Measurements from ENCODE around the gene VPS35L.
A peak's percentile ranks its signal among the peaks of the same experiment; 100 is the strongest.

The VPS35L gene

GRCh38 chr16:19744670-19745069 is 189.2 kb downstream of the VPS35L start:
- H3K23ac ChIP-seq (ENCODE audit: low read length): no peak overlapping the region
- H2BK15ac ChIP-seq (replicated peaks; ENCODE audit: low read depth): no peak overlapping the region
- H3K4me2 ChIP-seq (ENCODE audit: low read length): no peak overlapping the region
- no peaks in the 10 kb centered on the region for H3K4me1 ChIP-seq (ENCODE audit: control insufficient read depth, low read depth, low read length)
- WGBS (ENCODE audit: extremely low coverage, insufficient coverage, low lambda C conversion rate): no CpG with 5 or more reads among the region's 3 CpGs
- no peak overlapping the region for H3K4ac ChIP-seq (ENCODE audit: low read depth, low read length)
- H3K27me3 ChIP-seq (ENCODE audit: insufficient read depth, low read length, poor library complexity): no peaks in the 10 kb centered on the region
- H2BK120ac ChIP-seq (ENCODE audit: low read depth, low read length): no peak overlapping the region
- no peak overlapping the region for H3K18ac ChIP-seq (ENCODE audit: low read length)
- H3K56ac ChIP-seq (ENCODE audit: low read length): no peak overlapping the region
- no peak for DNase-seq
- H3K4me3 ChIP-seq (ENCODE audit: low read length): no peak overlapping the region
- no peak overlapping the region for H3K27ac ChIP-seq (ENCODE audit: low read depth, low read length)
- H3K9ac ChIP-seq (ENCODE audit: low read length): no peak overlapping the region
- no peaks in the 10 kb centered on the region for H3K79me2 ChIP-seq (ENCODE audit: control insufficient read depth, insufficient read depth, low read length)
- H3K79me1 ChIP-seq (ENCODE audit: low read length): no peaks in the 10 kb centered on the region
- no peaks in the 10 kb centered on the region for H3K36me3 ChIP-seq (ENCODE audit: control insufficient read depth, insufficient read depth, low read length)
- H4K5ac ChIP-seq (ENCODE audit: low read length): no peak overlapping the region
- no peak overlapping the region for H2AK5ac ChIP-seq (ENCODE audit: low read length)
- H2BK5ac ChIP-seq (ENCODE audit: low read length): no peak overlapping the region
- H4K8ac ChIP-seq (ENCODE audit: low read depth, low read length): no peak overlapping the region

- Histone ChIP-seq H3K23ac (ENCODE audit: low read length) (no peak overlapping the region), H3K27ac (ENCODE audit: low read depth, low read length) (no peak overlapping the region), H3K4me2 (ENCODE audit: low read length) (no peak overlapping the region), H4K5ac (ENCODE audit: low read length) (no peak overlapping the region), H3K9ac (ENCODE audit: low read length) (no peak overlapping the region), H3K56ac (ENCODE audit: low read length) (no peak overlapping the region), H3K4me1 (ENCODE audit: control insufficient read depth, low read depth, low read length) (no peaks in the 10 kb centered on the region), H3K79me1 (ENCODE audit: low read length) (no peaks in the 10 kb centered on the region), H3K4me3 (ENCODE audit: low read length) (no peak overlapping the region), H3K79me2 (ENCODE audit: control insufficient read depth, insufficient read depth, low read length) (no peaks in the 10 kb centered on the region), H3K4ac (ENCODE audit: low read depth, low read length) (no peak overlapping the region), H3K36me3 (ENCODE audit: control insufficient read depth, insufficient read depth, low read length) (no peaks in the 10 kb centered on the region), H2BK5ac (ENCODE audit: low read length) (no peak overlapping the region), H4K8ac (ENCODE audit: low read depth, low read length) (no peak overlapping the region), H3K18ac (ENCODE audit: low read length) (no peak overlapping the region), H2BK15ac (replicated peaks; ENCODE audit: low read depth) (no peak overlapping the region), H2AK5ac (ENCODE audit: low read length) (no peak overlapping the region), H3K27me3 (ENCODE audit: insufficient read depth, low read length, poor library complexity) (no peaks in the 10 kb centered on the region), H2BK120ac (ENCODE audit: low read depth, low read length) (no peak overlapping the region)
- no CpG with 5 or more reads among the region's 9 CpGs for WGBS (ENCODE audit: extremely low coverage, insufficient coverage, low lambda C conversion rate)
- no peak for DNase-seq
Observed at GRCh38 chr16:19745286-19746010, 189.9 kb downstream of the VPS35L start.

GRCh38 chr16:19746561-19746960 is 191.1 kb downstream of the VPS35L start:
- no peak overlapping the region for H3K56ac ChIP-seq (ENCODE audit: low read length)
- H3K79me1 ChIP-seq (ENCODE audit: low read length): no peaks in the 10 kb centered on the region
- H3K18ac ChIP-seq (ENCODE audit: low read length): no peak overlapping the region
- no peaks in the 10 kb centered on the region for H3K36me3 ChIP-seq (ENCODE audit: control insufficient read depth, insufficient read depth, low read length)
- no peak overlapping the region for H3K23ac ChIP-seq (ENCODE audit: low read length)
- no peak overlapping the region for H2AK5ac ChIP-seq (ENCODE audit: low read length)
- no peak for DNase-seq
- no peaks in the 10 kb centered on the region for H3K4me1 ChIP-seq (ENCODE audit: control insufficient read depth, low read depth, low read length)
- H2BK120ac ChIP-seq (ENCODE audit: low read depth, low read length): no peak overlapping the region
- no peak overlapping the region for H2BK15ac ChIP-seq (replicated peaks; ENCODE audit: low read depth)
- WGBS (ENCODE audit: extremely low coverage, insufficient coverage, low lambda C conversion rate): no CpG with 5 or more reads among the region's 4 CpGs
- no peak overlapping the region for H3K9ac ChIP-seq (ENCODE audit: low read length)
- H2BK5ac ChIP-seq (ENCODE audit: low read length): no peak overlapping the region
- no peak overlapping the region for H3K27ac ChIP-seq (ENCODE audit: low read depth, low read length)
- H4K8ac ChIP-seq (ENCODE audit: low read depth, low read length): no peak overlapping the region
- H3K4me2 ChIP-seq (ENCODE audit: low read length): no peak overlapping the region
- H3K27me3 ChIP-seq (ENCODE audit: insufficient read depth, low read length, poor library complexity): no peaks in the 10 kb centered on the region
- no peak overlapping the region for H3K4me3 ChIP-seq (ENCODE audit: low read length)
- no peak overlapping the region for H3K4ac ChIP-seq (ENCODE audit: low read depth, low read length)
- H4K5ac ChIP-seq (ENCODE audit: low read length): no peak overlapping the region
- no peaks in the 10 kb centered on the region for H3K79me2 ChIP-seq (ENCODE audit: control insufficient read depth, insufficient read depth, low read length)

- H3K79me1 ChIP-seq (ENCODE audit: low read length): no peaks in the 10 kb centered on the region
- DNase-seq: peak; percentile 28
- H3K4me2 ChIP-seq (ENCODE audit: low read length): no peak overlapping the region
- H3K79me2 ChIP-seq (ENCODE audit: control insufficient read depth, insufficient read depth, low read length): no peaks in the 10 kb centered on the region
- H3K27ac ChIP-seq (ENCODE audit: low read depth, low read length): no peak overlapping the region
- H3K4me1 ChIP-seq (ENCODE audit: control insufficient read depth, low read depth, low read length): no peaks in the 10 kb centered on the region
- WGBS (ENCODE audit: extremely low coverage, insufficient coverage, low lambda C conversion rate): no CpG with 5 or more reads among the region's 2 CpGs
- H4K5ac ChIP-seq (ENCODE audit: low read length): no peak overlapping the region
- H3K4ac ChIP-seq (ENCODE audit: low read depth, low read length): no peak overlapping the region
- H3K36me3 ChIP-seq (ENCODE audit: control insufficient read depth, insufficient read depth, low read length): no peaks in the 10 kb centered on the region
- H3K4me3 ChIP-seq (ENCODE audit: low read length): no peak overlapping the region
- H3K56ac ChIP-seq (ENCODE audit: low read length): no peak overlapping the region
- H4K8ac ChIP-seq (ENCODE audit: low read depth, low read length): no peak overlapping the region
- H3K9ac ChIP-seq (ENCODE audit: low read length): no peak overlapping the region
- H2BK15ac ChIP-seq (replicated peaks; ENCODE audit: low read depth): no peak overlapping the region
- no peak overlapping the region for H3K23ac ChIP-seq (ENCODE audit: low read length)
- H2BK5ac ChIP-seq (ENCODE audit: low read length): no peak overlapping the region
- H2BK120ac ChIP-seq (ENCODE audit: low read depth, low read length): no peak overlapping the region
- no peaks in the 10 kb centered on the region for H3K27me3 ChIP-seq (ENCODE audit: insufficient read depth, low read length, poor library complexity)
- no peak overlapping the region for H3K18ac ChIP-seq (ENCODE audit: low read length)
- H2AK5ac ChIP-seq (ENCODE audit: low read length): no peak overlapping the region
Observed at GRCh38 chr16:19748389-19749168, 193.1 kb downstream of the VPS35L start.

GRCh38 chr16:19749571-19750080 is 194.1 kb downstream of the VPS35L start:
- Histone ChIP-seq H2BK120ac (ENCODE audit: low read depth, low read length) (no peak overlapping the region), H3K9ac (ENCODE audit: low read length) (no peak overlapping the region), H3K36me3 (ENCODE audit: control insufficient read depth, insufficient read depth, low read length) (no peaks in the 10 kb centered on the region), H2BK15ac (replicated peaks; ENCODE audit: low read depth) (no peak overlapping the region), H3K18ac (ENCODE audit: low read length) (no peak overlapping the region), H3K27me3 (ENCODE audit: insufficient read depth, low read length, poor library complexity) (no peaks in the 10 kb centered on the region), H2AK5ac (ENCODE audit: low read length) (no peak overlapping the region), H2BK5ac (ENCODE audit: low read length) (no peak overlapping the region), H3K4me2 (ENCODE audit: low read length) (no peak overlapping the region), H3K4ac (ENCODE audit: low read depth, low read length) (no peak overlapping the region), H3K56ac (ENCODE audit: low read length) (no peak overlapping the region), H3K27ac (ENCODE audit: low read depth, low read length) (no peak overlapping the region), H3K4me1 (ENCODE audit: control insufficient read depth, low read depth, low read length) (no peaks in the 10 kb centered on the region), H3K79me1 (ENCODE audit: low read length) (no peaks in the 10 kb centered on the region), H4K5ac (ENCODE audit: low read length) (no peak overlapping the region), H4K8ac (ENCODE audit: low read depth, low read length) (no peak overlapping the region), H3K79me2 (ENCODE audit: control insufficient read depth, insufficient read depth, low read length) (no peaks in the 10 kb centered on the region), H3K23ac (ENCODE audit: low read length) (no peak overlapping the region), H3K4me3 (ENCODE audit: low read length) (no peak overlapping the region)
- no CpG with 5 or more reads among the region's 4 CpGs for WGBS (ENCODE audit: extremely low coverage, insufficient coverage, low lambda C conversion rate)
- no peak for DNase-seq

Data from mesendoderm (in vitro differentiated cells).